Uterus (tissue), 4 donors: Measurements from ENCODE around the gene ALG12. TPM values are rescaled to one million over a fixed set of nuclear protein-coding genes. Genes with fewer than 3 reads are reported as not detected.

Experiments
- DNase-seq, 2 donors: peaks; one replicate each; pipeline ENCODE4 v3.0.0-alpha.2; 2019 to 2020
- H3K27ac ChIP-seq, 2 donors: fragments of 200-600 bp; sonication (generic); 1 replicate in 1 of 2; 2 replicates in 1 of 2; pipeline ENCODE4 v1.5.1; 2016 to 2018
- H3K27me3 ChIP-seq, 2 donors: fragments of 200-600 bp; sonication (generic); one replicate each; pipeline ENCODE4 v1.5.1; 2018 to 2019; ENCODE audit warnings: control low read depth in 1 of 2
- H3K36me3 ChIP-seq, 2 donors: fragments of 200-600 bp; sonication (generic); one replicate each; pipeline ENCODE4 v1.5.1; 2019; ENCODE audit warnings: control low read depth in 1 of 2
- H3K4me1 ChIP-seq, 2 donors: fragments of 200-600 bp; sonication (generic); one replicate each; pipeline ENCODE4 v1.5.1; 2018 to 2019; ENCODE audit warnings: control low read depth in 1 of 2
- H3K4me3 ChIP-seq, 2 donors: fragments of 200-600 bp; sonication (generic); 1 replicate in 1 of 2; 2 replicates in 1 of 2; pipeline ENCODE4 v1.5.1; 2018 to 2019; ENCODE audit warnings: mild to moderate bottlenecking in 1 of 2
- H3K9me3 ChIP-seq, 2 donors: fragments of 200-600 bp; sonication (generic); one replicate each; pipeline ENCODE4 v1.5.1; 2019; ENCODE audit warnings: control low read depth in 1 of 2
- POLR2A ChIP-seq, 2 donors: fragments of 450-650 bp; IDR thresholded peaks; one replicate each; pipeline ENCODE4 v1.6.1; 2016; ENCODE audit warnings: antibody characterized with exemption in 2 of 2, mild to moderate bottlenecking in 1 of 2, moderate library complexity in 1 of 2
- intact Hi-C: fragments of 100-400 bp; cut with DNase I; formaldehyde crosslinking; loops from one replicate; pipeline ENCODE4 v1.15.1; 2023; ENCODE audit warnings: low total_unique reads
- total RNA-seq, 4 donors: library from RNA; depleted of rRNA in 3 of 4; stranded (reverse); fragments of >200 nt in 3 of 4; gene quantifications; one replicate each; pipeline versions ENCODE4 v1.1.0 to v1.2.4, GENCODE V29; 2014 to 2023
- TF ChIP-seq, protein P1 (sequence below), 4 experiments: fragments of 200-600 bp in 2 of 4; fragments of 450-650 bp in 2 of 4; sonication (generic) in 2 of 4; IDR thresholded peaks; one replicate each; pipeline ENCODE4 v1.5.1; 2016 to 2019; ENCODE audit warnings: antibody characterized with exemption in 4 of 4, mild to moderate bottlenecking in 2 of 4, moderate library complexity in 1 of 4
- donor health status: DM: yes; HTN: yes; CAD: no.

Gene ALG12
- total RNA-seq, 4 donors from 2014 or later = 11.8 to 22.5 (median 18.3) TPM

GRCh38 chr22:49962012-49962750, 43.9 kb upstream of the ALG12 start:
- TF ChIP-seq, protein P1, sequence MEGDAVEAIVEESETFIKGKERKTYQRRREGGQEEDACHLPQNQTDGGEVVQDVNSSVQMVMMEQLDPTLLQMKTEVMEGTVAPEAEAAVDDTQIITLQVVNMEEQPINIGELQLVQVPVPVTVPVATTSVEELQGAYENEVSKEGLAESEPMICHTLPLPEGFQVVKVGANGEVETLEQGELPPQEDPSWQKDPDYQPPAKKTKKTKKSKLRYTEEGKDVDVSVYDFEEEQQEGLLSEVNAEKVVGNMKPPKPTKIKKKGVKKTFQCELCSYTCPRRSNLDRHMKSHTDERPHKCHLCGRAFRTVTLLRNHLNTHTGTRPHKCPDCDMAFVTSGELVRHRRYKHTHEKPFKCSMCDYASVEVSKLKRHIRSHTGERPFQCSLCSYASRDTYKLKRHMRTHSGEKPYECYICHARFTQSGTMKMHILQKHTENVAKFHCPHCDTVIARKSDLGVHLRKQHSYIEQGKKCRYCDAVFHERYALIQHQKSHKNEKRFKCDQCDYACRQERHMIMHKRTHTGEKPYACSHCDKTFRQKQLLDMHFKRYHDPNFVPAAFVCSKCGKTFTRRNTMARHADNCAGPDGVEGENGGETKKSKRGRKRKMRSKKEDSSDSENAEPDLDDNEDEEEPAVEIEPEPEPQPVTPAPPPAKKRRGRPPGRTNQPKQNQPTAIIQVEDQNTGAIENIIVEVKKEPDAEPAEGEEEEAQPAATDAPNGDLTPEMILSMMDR (IDR thresholded peaks at IDR 0.05) = peak in 1 of 4 experiments; percentile 28
- TF ChIP-seq POLR2A (IDR thresholded peaks at IDR 0.05) = peak; percentile 60 to 67
- Histone ChIP-seq H3K9me3 (no peaks in the 10 kb centered on the region), H3K27ac (peak overlapping the region; percentile 93 to 95), H3K27me3 (no peaks in the 10 kb centered on the region), H3K4me1 (peaks cover 5 to 36% of the 10 kb centered on the region in 2 donors), H3K4me3 (peak overlapping the region; percentile 55 to 79), H3K36me3 (no peaks in the 10 kb centered on the region)
- intact Hi-C loops = no loop called here
- peak; percentile 96 for DNase-seq

DNA sequence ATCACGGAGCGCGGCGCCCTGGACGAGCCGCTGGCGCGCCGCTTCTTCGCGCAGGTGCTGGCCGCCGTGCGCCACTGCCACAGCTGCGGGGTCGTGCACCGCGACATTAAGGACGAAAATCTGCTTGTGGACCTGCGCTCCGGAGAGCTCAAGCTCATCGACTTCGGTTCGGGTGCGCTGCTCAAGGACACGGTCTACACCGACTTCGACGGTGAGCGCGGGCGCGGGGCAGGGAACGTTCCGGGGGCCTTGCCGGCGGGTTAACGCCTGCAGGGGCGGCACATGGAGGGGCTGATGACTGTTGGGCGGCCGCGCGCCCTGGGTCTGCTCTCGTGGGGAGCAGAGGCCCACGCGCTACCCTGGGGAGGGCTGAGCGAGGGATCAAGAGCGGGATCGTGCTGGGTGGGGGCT, 43.4 kb upstream of the ALG12 start:
- Histone ChIP-seq H3K4me3 (peak overlapping the region; percentile 55 to 79), H3K4me1 (peaks cover 2 to 30% of the 10 kb centered on the region in 2 donors), H3K9me3 (no peaks in the 10 kb centered on the region), H3K27ac (peak overlapping the region; percentile 93 to 95), H3K36me3 (no peaks in the 10 kb centered on the region), H3K27me3 (no peaks in the 10 kb centered on the region)
- DNase-seq = no peak
- intact Hi-C loops = no loop called here
- TF ChIP-seq, protein P1 (IDR thresholded peaks at IDR 0.05) = no peak
- no peak for TF ChIP-seq POLR2A (IDR thresholded peaks at IDR 0.05)

GRCh38 chr22:49961005-49961600, 42.9 kb upstream of the ALG12 start:
- H3K27ac ChIP-seq = peak overlapping the region; percentile 93 to 95

DNA sequence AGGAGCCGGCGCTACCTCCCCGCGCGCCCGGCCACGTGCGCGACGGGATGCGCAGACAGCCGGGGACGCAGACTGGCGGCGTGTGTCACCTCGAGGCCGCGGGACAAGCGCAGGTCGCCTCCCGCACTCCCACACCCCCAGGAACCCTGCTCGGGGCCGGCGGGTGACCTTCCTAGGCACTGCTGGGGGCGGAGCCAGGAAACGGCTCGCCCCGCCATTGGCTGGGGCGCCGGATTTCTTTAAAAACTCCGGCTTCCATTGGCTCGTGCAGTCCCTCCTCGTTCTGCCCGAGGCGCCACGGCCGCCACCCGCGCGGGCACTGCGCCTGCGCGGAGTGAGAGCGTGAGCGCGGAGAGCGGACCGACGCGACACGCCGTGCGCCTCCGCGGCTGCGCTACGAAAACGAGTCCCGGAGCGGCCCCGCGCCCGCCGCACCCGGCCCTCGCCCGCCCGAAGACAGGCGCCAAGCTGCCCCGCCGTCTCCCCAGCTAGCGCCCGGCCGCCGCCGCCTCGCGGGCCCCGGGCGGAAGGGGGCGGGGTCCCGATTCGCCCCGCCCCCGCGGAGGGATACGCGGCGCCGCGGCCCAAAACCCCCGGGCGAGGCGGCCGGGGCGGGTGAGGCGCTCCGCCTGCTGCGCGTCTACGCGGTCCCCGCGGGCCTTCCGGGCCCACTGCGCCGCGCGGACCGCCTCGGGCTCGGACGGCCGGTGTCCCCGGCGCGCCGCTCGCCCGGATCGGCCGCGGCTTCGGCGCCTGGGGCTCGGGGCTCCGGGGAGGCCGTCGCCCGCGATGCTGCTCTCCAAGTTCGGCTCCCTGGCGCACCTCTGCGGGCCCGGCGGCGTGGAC, 42.1 kb upstream of the ALG12 start, which contains the start of gene PIM3:
TSS of gene PIM3 (plus strand) at position 614 of the 846 bp plus-strand sequence. CDS start at position 790, 176 bp downstream.
- H3K9me3 ChIP-seq = no peaks in the 10 kb centered on the region
- peaks cover 0 to 20% of the 10 kb centered on the region in 2 donors for H3K4me1 ChIP-seq
- H3K27me3 ChIP-seq = no peaks in the 10 kb centered on the region
- H3K4me3 ChIP-seq = peak within 1 kb of the TSS; percentile 55 to 79
- intact Hi-C loops = no loop called here
- H3K27ac ChIP-seq = peak within 1 kb of the TSS; percentile 93 to 95
- TF ChIP-seq, protein P1 (IDR thresholded peaks at IDR 0.05) = peak in 3 of 4 experiments; percentile 1 to 32 (median 7)
- peak; percentile 70 to 92 for TF ChIP-seq POLR2A (IDR thresholded peaks at IDR 0.05)
- H3K36me3 ChIP-seq = no peaks in the 10 kb centered on the region
- DNase-seq = peak; percentile 93

More at GRCh38 chr22:49961005-49961600, 42.9 kb upstream of the ALG12 start:
- H3K4me3 ChIP-seq = peak overlapping the region; percentile 55 to 79
- no peak for TF ChIP-seq POLR2A (IDR thresholded peaks at IDR 0.05)
- TF ChIP-seq, protein P1 (IDR thresholded peaks at IDR 0.05) = no peak
- no peaks in the 10 kb centered on the region for H3K27me3 ChIP-seq
- peak; percentile 41 to 50 for DNase-seq
- H3K9me3 ChIP-seq = no peaks in the 10 kb centered on the region
- H3K36me3 ChIP-seq = no peaks in the 10 kb centered on the region
- peaks cover 0 to 25% of the 10 kb centered on the region in 2 donors for H3K4me1 ChIP-seq
- intact Hi-C loops = no loop called here
